HepG2 (cell line): ENCODE data around the gene U2AF1L4. TPM values are rescaled to one million over a fixed set of nuclear protein-coding genes. Genes with fewer than 3 reads are reported as not detected.

Experiments used
- BRCA1 ChIP-seq: sonication (generic); formaldehyde crosslinking; IDR thresholded peaks from 2 replicates; pipeline ENCODE4 v1.4.0; 2020; ENCODE audit warnings: missing genetic modification reagents
- HNRNPL ChIP-seq: fragments of 200-400 bp; formaldehyde crosslinking; IDR thresholded peaks from 2 replicates; pipeline ENCODE4 v1.6.1; 2017; ENCODE audit warnings: mild to moderate bottlenecking, low read depth, low read length
- HOXA9 ChIP-seq: sonication (generic); formaldehyde crosslinking; IDR thresholded peaks from 2 replicates; pipeline ENCODE4 v1.8.1; 2022; ENCODE audit warnings: missing genetic modification reagents, mild to moderate bottlenecking, moderate library complexity, borderline replicate concordance
- JARID2 ChIP-seq: sonication (generic); formaldehyde crosslinking; IDR thresholded peaks from 2 replicates; pipeline ENCODE4 v1.8.1; 2023; ENCODE audit warnings: missing genetic modification reagents, inconsistent platforms; ENCODE audit not compliant: insufficient replicate concordance
- PHB2 ChIP-seq: fragments of 450-650 bp; IDR thresholded peaks from 2 replicates; pipeline ENCODE4 v1.6.1; 2018; ENCODE audit not compliant: partially characterized antibody
- PLRG1 ChIP-seq: fragments of 450-650 bp; conservative IDR thresholded peaks from 2 replicates; pipeline ENCODE4 v1.6.1; 2016
- POLR2A ChIP-seq, 2 experiments: IDR thresholded peaks; 2 replicates each; pipeline ENCODE4 v1.6.1; 2011; ENCODE audit warnings: low read depth in 2 of 2, low read length in 2 of 2, mild to moderate bottlenecking in 1 of 2, moderate library complexity in 1 of 2; ENCODE audit not compliant: insufficient read depth in 1 of 2
- RBAK ChIP-seq: sonication (generic); formaldehyde crosslinking; IDR thresholded peaks from 2 replicates; pipeline ENCODE4 v1.5.1; 2020; ENCODE audit warnings: mild to moderate bottlenecking, missing genetic modification reagents
- RELA ChIP-seq: sonication (generic); formaldehyde crosslinking; IDR thresholded peaks from 2 replicates; pipeline ENCODE4 v1.4.0; 2020; ENCODE audit warnings: missing genetic modification reagents
- THAP8 ChIP-seq: sonication (generic); formaldehyde crosslinking; IDR thresholded peaks from 2 replicates; pipeline ENCODE4 v1.5.1; 2020; ENCODE audit warnings: missing genetic modification reagents, mild to moderate bottlenecking, borderline replicate concordance
- ZNF20 ChIP-seq: sonication (generic); formaldehyde crosslinking; IDR thresholded peaks from 2 replicates; pipeline ENCODE4 v1.4.0; 2020; ENCODE audit warnings: mild to moderate bottlenecking, moderate library complexity, missing genetic modification reagents
- ZNF329 ChIP-seq: sonication (generic); formaldehyde crosslinking; IDR thresholded peaks from 2 replicates; pipeline ENCODE4 v1.9.0; 2021; ENCODE audit warnings: low read depth, mild to moderate bottlenecking, missing genetic modification reagents
- ZNF343 ChIP-seq: sonication (generic); formaldehyde crosslinking; IDR thresholded peaks from 2 replicates; pipeline ENCODE4 v1.4.0; 2020; ENCODE audit warnings: mild to moderate bottlenecking, missing genetic modification reagents
- ZNF773 ChIP-seq: sonication (generic); formaldehyde crosslinking; IDR thresholded peaks from 2 replicates; pipeline ENCODE4 v1.4.0; 2020; ENCODE audit warnings: missing genetic modification reagents, borderline replicate concordance
- polyA plus RNA-seq, 8 experiments: library from polyadenylated mRNA; depleted of rRNA in 3 of 8; stranded (reverse) in 7 of 8; unstranded in 1 of 8; fragments of >200 nt; fragmentation: Illumina TruSeq in 4 of 8; extraction: Trizol in 4 of 8; gene quantifications; 2 replicates each; pipeline versions ENCODE4 v1.2.1 to v1.2.3, GENCODE V29; 2011 to 2016; ENCODE audit warnings: low read depth in 4 of 8, missing spikeins in 1 of 8, mixed read lengths in 1 of 8; ENCODE audit not compliant: insufficient read depth in 1 of 8
- total RNA-seq, 5 experiments: library from RNA; depleted of rRNA; stranded (reverse); fragments of >200 nt; fragmentation: Illumina TruSeq; extraction: Trizol; gene quantifications; 2 replicates each; pipeline ENCODE4 v1.2.3, GENCODE V29; 2016; ENCODE audit warnings: low read depth in 1 of 5
- TF ChIP-seq, protein P1 (sequence below): sonication (generic); formaldehyde crosslinking; IDR thresholded peaks from 2 replicates; pipeline ENCODE4 v1.4.0; 2020; ENCODE audit warnings: missing genetic modification reagents, borderline replicate concordance
- TF ChIP-seq, protein P2 (sequence below): IDR thresholded peaks from 2 replicates; pipeline ENCODE4 v1.6.1; 2016; ENCODE audit warnings: control low read depth
- TF ChIP-seq, protein P3 (sequence below), 2 experiments: fragments of 450-650 bp in 1 of 2; sonication (generic) in 1 of 2; formaldehyde crosslinking; IDR thresholded peaks; 2 replicates each; pipeline versions ENCODE4 v1.5.0 to v1.8.0; 2020 to 2022; ENCODE audit warnings: mild to moderate bottlenecking in 1 of 2, missing genetic modification reagents in 1 of 2
- TF ChIP-seq, protein P4 (sequence below): sonication (generic); formaldehyde crosslinking; IDR thresholded peaks from 2 replicates; pipeline ENCODE4 v1.4.0; 2020; ENCODE audit warnings: low read depth, missing genetic modification reagents

U2AF1L4 gene
- total and polyA plus RNA-seq, 2 of the 13 experiments (the other 11 are each of a cell fraction or from before 2014, with no cell fraction given), result 7.9 to 15.4 TPM

GRCh38 chr19:35715981-35716800, 29.0 kb downstream of the U2AF1L4 start (continued):
- TF ChIP-seq HNRNPL (0 out of 2 replicates have a peak, but pooled peaks have one; percentile 13), RELA (CRISPR knock-in tag) (no peak), POLR2A (IDR thresholded peaks at IDR 0.05; ENCODE audit: insufficient read depth in 1 of 2, low read depth in 2 of 2, low read length in 2 of 2) (peak in 1 of 2 experiments; percentile 64; a peak in 2 of 4 replicates), ZNF773 (CRISPR knock-in tag) (peak; percentile 34; the same call in 1 of the 2 replicates), RBAK (no peak), ZNF343 (CRISPR knock-in tag) (no peak), THAP8 (CRISPR knock-in tag) (0 out of 2 replicates have a peak, but pooled peaks have one; percentile 67), PHB2 (no peak), HOXA9 (CRISPR knock-in tag) (peak; percentile 62; the same call in 1 of the 2 replicates), ZNF20 (CRISPR knock-in tag) (no peak), PLRG1 (no peak), ZNF329 (CRISPR knock-in tag) (0 out of 2 replicates have a peak, but pooled peaks have one; percentile 50), JARID2 (peak; percentile 62), BRCA1 (no peak)
- TF ChIP-seq, protein P1, sequence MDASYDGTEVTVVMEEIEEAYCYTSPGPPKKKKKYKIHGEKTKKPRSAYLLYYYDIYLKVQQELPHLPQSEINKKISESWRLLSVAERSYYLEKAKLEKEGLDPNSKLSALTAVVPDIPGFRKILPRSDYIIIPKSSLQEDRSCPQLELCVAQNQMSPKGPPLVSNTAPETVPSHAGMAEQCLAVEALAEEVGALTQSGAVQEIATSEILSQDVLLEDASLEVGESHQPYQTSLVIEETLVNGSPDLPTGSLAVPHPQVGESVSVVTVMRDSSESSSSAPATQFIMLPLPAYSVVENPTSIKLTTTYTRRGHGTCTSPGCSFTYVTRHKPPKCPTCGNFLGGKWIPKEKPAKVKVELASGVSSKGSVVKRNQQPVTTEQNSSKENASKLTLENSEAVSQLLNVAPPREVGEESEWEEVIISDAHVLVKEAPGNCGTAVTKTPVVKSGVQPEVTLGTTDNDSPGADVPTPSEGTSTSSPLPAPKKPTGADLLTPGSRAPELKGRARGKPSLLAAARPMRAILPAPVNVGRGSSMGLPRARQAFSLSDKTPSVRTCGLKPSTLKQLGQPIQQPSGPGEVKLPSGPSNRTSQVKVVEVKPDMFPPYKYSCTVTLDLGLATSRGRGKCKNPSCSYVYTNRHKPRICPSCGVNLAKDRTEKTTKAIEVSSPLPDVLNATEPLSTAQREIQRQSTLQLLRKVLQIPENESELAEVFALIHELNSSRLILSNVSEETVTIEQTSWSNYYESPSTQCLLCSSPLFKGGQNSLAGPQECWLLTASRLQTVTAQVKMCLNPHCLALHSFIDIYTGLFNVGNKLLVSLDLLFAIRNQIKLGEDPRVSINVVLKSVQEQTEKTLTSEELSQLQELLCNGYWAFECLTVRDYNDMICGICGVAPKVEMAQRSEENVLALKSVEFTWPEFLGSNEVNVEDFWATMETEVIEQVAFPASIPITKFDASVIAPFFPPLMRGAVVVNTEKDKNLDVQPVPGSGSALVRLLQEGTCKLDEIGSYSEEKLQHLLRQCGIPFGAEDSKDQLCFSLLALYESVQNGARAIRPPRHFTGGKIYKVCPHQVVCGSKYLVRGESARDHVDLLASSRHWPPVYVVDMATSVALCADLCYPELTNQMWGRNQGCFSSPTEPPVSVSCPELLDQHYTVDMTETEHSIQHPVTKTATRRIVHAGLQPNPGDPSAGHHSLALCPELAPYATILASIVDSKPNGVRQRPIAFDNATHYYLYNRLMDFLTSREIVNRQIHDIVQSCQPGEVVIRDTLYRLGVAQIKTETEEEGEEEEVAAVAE (CRISPR knock-in tag), result peak; percentile 18; the same call in 1 of the 2 replicates
- TF ChIP-seq, protein P2, sequence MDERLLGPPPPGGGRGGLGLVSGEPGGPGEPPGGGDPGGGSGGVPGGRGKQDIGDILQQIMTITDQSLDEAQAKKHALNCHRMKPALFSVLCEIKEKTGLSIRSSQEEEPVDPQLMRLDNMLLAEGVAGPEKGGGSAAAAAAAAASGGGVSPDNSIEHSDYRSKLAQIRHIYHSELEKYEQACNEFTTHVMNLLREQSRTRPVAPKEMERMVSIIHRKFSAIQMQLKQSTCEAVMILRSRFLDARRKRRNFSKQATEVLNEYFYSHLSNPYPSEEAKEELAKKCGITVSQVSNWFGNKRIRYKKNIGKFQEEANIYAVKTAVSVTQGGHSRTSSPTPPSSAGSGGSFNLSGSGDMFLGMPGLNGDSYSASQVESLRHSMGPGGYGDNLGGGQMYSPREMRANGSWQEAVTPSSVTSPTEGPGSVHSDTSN, result no peak
- TF ChIP-seq, protein P3, sequence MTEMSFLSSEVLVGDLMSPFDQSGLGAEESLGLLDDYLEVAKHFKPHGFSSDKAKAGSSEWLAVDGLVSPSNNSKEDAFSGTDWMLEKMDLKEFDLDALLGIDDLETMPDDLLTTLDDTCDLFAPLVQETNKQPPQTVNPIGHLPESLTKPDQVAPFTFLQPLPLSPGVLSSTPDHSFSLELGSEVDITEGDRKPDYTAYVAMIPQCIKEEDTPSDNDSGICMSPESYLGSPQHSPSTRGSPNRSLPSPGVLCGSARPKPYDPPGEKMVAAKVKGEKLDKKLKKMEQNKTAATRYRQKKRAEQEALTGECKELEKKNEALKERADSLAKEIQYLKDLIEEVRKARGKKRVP (CRISPR knock-in tag; IDR thresholded peaks at IDR 0.05), result peak in 1 of 2 experiments; percentile 62; a peak in 1 of 4 replicates
- TF ChIP-seq, protein P4, sequence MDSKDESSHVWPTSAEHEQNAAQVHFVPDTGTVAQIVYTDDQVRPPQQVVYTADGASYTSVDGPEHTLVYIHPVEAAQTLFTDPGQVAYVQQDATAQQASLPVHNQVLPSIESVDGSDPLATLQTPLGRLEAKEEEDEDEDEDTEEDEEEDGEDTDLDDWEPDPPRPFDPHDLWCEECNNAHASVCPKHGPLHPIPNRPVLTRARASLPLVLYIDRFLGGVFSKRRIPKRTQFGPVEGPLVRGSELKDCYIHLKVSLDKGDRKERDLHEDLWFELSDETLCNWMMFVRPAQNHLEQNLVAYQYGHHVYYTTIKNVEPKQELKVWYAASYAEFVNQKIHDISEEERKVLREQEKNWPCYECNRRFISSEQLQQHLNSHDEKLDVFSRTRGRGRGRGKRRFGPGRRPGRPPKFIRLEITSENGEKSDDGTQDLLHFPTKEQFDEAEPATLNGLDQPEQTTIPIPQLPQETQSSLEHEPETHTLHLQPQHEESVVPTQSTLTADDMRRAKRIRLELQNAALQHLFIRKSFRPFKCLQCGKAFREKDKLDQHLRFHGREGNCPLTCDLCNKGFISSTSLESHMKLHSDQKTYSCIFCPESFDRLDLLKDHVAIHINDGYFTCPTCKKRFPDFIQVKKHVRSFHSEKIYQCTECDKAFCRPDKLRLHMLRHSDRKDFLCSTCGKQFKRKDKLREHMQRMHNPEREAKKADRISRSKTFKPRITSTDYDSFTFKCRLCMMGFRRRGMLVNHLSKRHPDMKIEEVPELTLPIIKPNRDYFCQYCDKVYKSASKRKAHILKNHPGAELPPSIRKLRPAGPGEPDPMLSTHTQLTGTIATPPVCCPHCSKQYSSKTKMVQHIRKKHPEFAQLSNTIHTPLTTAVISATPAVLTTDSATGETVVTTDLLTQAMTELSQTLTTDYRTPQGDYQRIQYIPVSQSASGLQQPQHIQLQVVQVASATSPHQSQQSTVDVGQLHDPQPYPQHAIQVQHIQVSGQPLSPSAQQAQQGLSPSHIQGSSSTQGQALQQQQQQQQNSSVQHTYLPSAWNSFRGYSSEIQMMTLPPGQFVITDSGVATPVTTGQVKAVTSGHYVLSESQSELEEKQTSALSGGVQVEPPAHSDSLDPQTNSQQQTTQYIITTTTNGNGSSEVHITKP (CRISPR knock-in tag), result no peak
